ENCODE results near the gene IFI27L1. TPM values are rescaled to one million over a fixed set of nuclear protein-coding genes. Genes with fewer than 3 reads are reported as not detected.
A peak's percentile ranks its signal among the peaks of the same experiment; 100 is the strongest.

IFI27L1 gene
- total and polyA plus RNA-seq, 2 of the 13 experiments (the other 11 are each of a cell fraction or from before 2014, with no cell fraction given): 11.9 to 19.0 TPM

DNA sequence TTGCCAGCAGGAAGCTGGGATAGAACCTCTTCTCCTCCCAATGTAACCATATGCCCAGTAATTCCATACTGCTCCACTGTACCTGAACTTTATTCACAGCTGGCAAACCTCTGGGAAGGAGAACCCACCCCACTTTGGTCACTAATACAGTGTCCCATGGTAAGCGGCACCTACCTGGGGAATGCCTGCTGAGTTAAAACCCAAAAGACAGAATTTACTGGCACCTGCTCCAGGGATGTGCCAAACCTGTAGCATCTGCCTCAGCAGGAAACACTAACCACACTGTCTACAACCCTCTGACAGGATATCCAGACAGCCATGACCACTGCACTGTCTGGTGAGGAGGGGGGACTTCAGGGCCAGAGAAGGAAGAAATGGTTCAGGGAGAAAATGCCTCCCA, 26.7 kb upstream of the IFI27L1 start:
- no peak for ATAC-seq
- Histone ChIP-seq H3K27me3 (ENCODE audit: control insufficient read depth in 1 of 2, insufficient read depth in 2 of 2, low read length in 2 of 2) (no peaks in the 10 kb centered on the region), H3K4me2 (ENCODE audit: low read depth, low read length) (no peak overlapping the region), H3K9me3 (ENCODE audit: low read length) (no peaks in the 10 kb centered on the region), H3K36me3 (replicated peaks in 1 of 2; ENCODE audit: control insufficient read depth in 1 of 2, insufficient read depth in 2 of 2, low read length in 2 of 2) (peaks cover 29 to 79% of the 10 kb centered on the region in 2 experiments), H2AFZ (ENCODE audit: low read length) (no peak overlapping the region), H4K20me1 (ENCODE audit: insufficient read depth, low read length) (no peaks in the 10 kb centered on the region), H3K27ac (ENCODE audit: extremely low read length, insufficient read depth, low read length) (no peak overlapping the region), H3K4me1 (ENCODE audit: insufficient read depth, low read length) (peaks cover 26% of the 10 kb centered on the region), H3K4me3 (replicated peaks in 1 of 3; ENCODE audit: insufficient read depth in 1 of 3, low read depth in 2 of 3, low read length in 3 of 3) (no peak overlapping the region), H3K9ac (ENCODE audit: insufficient read depth, low read depth, low read length) (no peak overlapping the region), H3K79me2 (ENCODE audit: insufficient read depth, low read length) (peaks cover 13% of the 10 kb centered on the region)
- no peak for FAIRE-seq
- POLR2A ChIA-PET: no interaction called here
- in situ Hi-C loops (cut with HindIII; ENCODE audit: extremely low pct_ligation_motif_present, low pct_unique_long_range_greater_than_20kb): loop anchor here (10.0 kb wide), 1 partner anchor 250 kb away; no protein-coding TSS in a partner anchor
- BruUV-seq (replicated peaks): no TSS peak
- no peak for TF ChIP-seq ZNF354B (CRISPR knock-in tag; IDR thresholded peaks at IDR 0.05)
- TF ChIP-seq ZNF441 (CRISPR knock-in tag; IDR thresholded peaks at IDR 0.05; ENCODE audit: borderline replicate concordance): no peak
- TF ChIP-seq, protein P1, sequence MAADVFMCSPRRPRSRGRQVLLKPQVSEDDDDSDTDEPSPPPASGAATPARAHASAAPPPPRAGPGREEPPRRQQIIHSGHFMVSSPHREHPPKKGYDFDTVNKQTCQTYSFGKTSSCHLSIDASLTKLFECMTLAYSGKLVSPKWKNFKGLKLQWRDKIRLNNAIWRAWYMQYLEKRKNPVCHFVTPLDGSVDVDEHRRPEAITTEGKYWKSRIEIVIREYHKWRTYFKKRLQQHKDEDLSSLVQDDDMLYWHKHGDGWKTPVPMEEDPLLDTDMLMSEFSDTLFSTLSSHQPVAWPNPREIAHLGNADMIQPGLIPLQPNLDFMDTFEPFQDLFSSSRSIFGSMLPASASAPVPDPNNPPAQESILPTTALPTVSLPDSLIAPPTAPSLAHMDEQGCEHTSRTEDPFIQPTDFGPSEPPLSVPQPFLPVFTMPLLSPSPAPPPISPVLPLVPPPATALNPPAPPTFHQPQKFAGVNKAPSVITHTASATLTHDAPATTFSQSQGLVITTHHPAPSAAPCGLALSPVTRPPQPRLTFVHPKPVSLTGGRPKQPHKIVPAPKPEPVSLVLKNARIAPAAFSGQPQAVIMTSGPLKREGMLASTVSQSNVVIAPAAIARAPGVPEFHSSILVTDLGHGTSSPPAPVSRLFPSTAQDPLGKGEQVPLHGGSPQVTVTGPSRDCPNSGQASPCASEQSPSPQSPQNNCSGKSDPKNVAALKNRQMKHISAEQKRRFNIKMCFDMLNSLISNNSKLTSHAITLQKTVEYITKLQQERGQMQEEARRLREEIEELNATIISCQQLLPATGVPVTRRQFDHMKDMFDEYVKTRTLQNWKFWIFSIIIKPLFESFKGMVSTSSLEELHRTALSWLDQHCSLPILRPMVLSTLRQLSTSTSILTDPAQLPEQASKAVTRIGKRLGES (CRISPR knock-in tag; IDR thresholded peaks at IDR 0.05; ENCODE audit: borderline replicate concordance): no peak
- TF ChIP-seq POLR2G (IDR thresholded peaks at IDR 0.05; ENCODE audit: low read depth, low read length): peak; percentile 28; the same call in 1 of the 2 replicates
- WGBS (ENCODE audit: low lambda C conversion rate): 100% methylated on average over 1 of the region's 1 CpG
- CTCF ChIA-PET (ENCODE audit: low intra/inter-chr PET ratio, low total read pairs): interaction anchor here (0.9 kb wide), 1 partner anchor 253 kb away, joined by 3 read pairs; no protein-coding TSS in a partner anchor
- no peak for DNase-seq (ENCODE audit: low spot score)
- intact Hi-C loops (cut with micrococcal nuclease; ENCODE audit: unreplicated experiment): no loop called here

DNA sequence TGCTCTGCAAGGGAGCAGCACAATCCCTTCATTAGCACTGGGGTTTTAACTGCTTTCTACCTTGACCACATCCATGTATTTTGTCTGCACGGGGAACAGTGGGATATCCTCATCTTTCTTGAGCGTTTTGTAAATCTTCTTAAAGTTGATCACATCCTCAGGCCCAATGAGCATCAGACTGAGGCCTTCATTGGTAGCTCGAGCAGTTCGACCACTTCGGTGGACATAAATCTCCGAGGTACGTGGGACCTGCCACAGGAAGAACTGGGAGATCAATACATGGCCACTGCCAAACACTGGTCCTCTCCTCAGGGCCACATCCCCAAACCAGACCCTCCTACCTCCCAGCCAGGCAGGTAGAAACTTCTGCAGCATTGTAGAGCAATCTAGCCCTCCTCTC, 26.2 kb upstream of the IFI27L1 start:
- FAIRE-seq: no peak
- BruUV-seq (replicated peaks): no TSS peak
- intact Hi-C loops (cut with micrococcal nuclease; ENCODE audit: unreplicated experiment): no loop called here
- no peaks in the 10 kb centered on the region for H3K9me3 ChIP-seq (ENCODE audit: low read length)
- H4K20me1 ChIP-seq (ENCODE audit: insufficient read depth, low read length): no peaks in the 10 kb centered on the region
- H3K79me2 ChIP-seq (ENCODE audit: insufficient read depth, low read length): peaks cover 13% of the 10 kb centered on the region
- H3K27ac ChIP-seq (ENCODE audit: extremely low read length, insufficient read depth, low read length): no peak overlapping the region
- DNase-seq (ENCODE audit: low spot score): no peak
- in situ Hi-C loops (cut with HindIII; ENCODE audit: extremely low pct_ligation_motif_present, low pct_unique_long_range_greater_than_20kb): loop anchor here (10.0 kb wide), 1 partner anchor 250 kb away; no protein-coding TSS in a partner anchor
- peaks cover 31% of the 10 kb centered on the region for H3K4me1 ChIP-seq (ENCODE audit: insufficient read depth, low read length)
- CTCF ChIA-PET (ENCODE audit: low intra/inter-chr PET ratio, low total read pairs): no interaction called here
- H3K4me2 ChIP-seq (ENCODE audit: low read depth, low read length): no peak overlapping the region
- H3K36me3 ChIP-seq (replicated peaks in 1 of 2; ENCODE audit: control insufficient read depth in 1 of 2, insufficient read depth in 2 of 2, low read length in 2 of 2): peaks cover 28 to 74% of the 10 kb centered on the region in 2 experiments
- ATAC-seq: no peak
- no peak overlapping the region for H2AFZ ChIP-seq (ENCODE audit: low read length)
- H3K27me3 ChIP-seq (ENCODE audit: control insufficient read depth in 1 of 2, insufficient read depth in 2 of 2, low read length in 2 of 2): no peaks in the 10 kb centered on the region
- POLR2A ChIA-PET: no interaction called here
- no peak overlapping the region for H3K4me3 ChIP-seq (replicated peaks in 1 of 3; ENCODE audit: insufficient read depth in 1 of 3, low read depth in 2 of 3, low read length in 3 of 3)
- 97% methylated on average over 7 of the region's 7 CpGs for WGBS (ENCODE audit: low lambda C conversion rate)
- no peak overlapping the region for H3K9ac ChIP-seq (ENCODE audit: insufficient read depth, low read depth, low read length)
- TF ChIP-seq ZNF547 (CRISPR knock-in tag; IDR thresholded peaks at IDR 0.05) (no peak), SIX1 (CRISPR knock-in tag; IDR thresholded peaks at IDR 0.05; ENCODE audit: borderline replicate concordance) (no peak), ZNF724P (CRISPR knock-in tag; IDR thresholded peaks at IDR 0.05; ENCODE audit: borderline replicate concordance) (no peak), POLR2AphosphoS5 (IDR thresholded peaks at IDR 0.05; ENCODE audit: low read depth, low read length) (no peak)
- TF ChIP-seq, protein P2, sequence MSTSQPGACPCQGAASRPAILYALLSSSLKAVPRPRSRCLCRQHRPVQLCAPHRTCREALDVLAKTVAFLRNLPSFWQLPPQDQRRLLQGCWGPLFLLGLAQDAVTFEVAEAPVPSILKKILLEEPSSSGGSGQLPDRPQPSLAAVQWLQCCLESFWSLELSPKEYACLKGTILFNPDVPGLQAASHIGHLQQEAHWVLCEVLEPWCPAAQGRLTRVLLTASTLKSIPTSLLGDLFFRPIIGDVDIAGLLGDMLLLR (CRISPR knock-in tag; IDR thresholded peaks at IDR 0.05): no peak
- TF ChIP-seq, protein P3, sequence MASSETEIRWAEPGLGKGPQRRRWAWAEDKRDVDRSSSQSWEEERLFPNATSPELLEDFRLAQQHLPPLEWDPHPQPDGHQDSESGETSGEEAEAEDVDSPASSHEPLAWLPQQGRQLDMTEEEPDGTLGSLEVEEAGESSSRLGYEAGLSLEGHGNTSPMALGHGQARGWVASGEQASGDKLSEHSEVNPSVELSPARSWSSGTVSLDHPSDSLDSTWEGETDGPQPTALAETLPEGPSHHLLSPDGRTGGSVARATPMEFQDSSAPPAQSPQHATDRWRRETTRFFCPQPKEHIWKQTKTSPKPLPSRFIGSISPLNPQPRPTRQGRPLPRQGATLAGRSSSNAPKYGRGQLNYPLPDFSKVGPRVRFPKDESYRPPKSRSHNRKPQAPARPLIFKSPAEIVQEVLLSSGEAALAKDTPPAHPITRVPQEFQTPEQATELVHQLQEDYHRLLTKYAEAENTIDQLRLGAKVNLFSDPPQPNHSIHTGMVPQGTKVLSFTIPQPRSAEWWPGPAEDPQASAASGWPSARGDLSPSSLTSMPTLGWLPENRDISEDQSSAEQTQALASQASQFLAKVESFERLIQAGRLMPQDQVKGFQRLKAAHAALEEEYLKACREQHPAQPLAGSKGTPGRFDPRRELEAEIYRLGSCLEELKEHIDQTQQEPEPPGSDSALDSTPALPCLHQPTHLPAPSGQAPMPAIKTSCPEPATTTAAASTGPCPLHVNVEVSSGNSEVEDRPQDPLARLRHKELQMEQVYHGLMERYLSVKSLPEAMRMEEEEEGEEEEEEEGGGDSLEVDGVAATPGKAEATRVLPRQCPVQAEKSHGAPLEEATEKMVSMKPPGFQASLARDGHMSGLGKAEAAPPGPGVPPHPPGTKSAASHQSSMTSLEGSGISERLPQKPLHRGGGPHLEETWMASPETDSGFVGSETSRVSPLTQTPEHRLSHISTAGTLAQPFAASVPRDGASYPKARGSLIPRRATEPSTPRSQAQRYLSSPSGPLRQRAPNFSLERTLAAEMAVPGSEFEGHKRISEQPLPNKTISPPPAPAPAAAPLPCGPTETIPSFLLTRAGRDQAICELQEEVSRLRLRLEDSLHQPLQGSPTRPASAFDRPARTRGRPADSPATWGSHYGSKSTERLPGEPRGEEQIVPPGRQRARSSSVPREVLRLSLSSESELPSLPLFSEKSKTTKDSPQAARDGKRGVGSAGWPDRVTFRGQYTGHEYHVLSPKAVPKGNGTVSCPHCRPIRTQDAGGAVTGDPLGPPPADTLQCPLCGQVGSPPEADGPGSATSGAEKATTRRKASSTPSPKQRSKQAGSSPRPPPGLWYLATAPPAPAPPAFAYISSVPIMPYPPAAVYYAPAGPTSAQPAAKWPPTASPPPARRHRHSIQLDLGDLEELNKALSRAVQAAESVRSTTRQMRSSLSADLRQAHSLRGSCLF (CRISPR knock-in tag; IDR thresholded peaks at IDR 0.05; ENCODE audit: borderline replicate concordance): no peak
